Testis (tissue), 3 donors: ENCODE measurements around the gene ARFIP1. TPM values are rescaled to one million over a fixed set of nuclear protein-coding genes. Genes with fewer than 3 reads are reported as not detected.

Experiments
- DNase-seq: peaks from one replicate; pipeline ENCODE4 v3.0.0-alpha.2; 2019
- H3K27ac ChIP-seq, 2 donors: fragments of 200-600 bp; sonication (generic); one replicate each; pipeline ENCODE4 v1.5.1; 2019
- H3K27me3 ChIP-seq: fragments of 200-600 bp; sonication (generic); one replicate; pipeline ENCODE4 v1.5.1; 2019
- H3K36me3 ChIP-seq: fragments of 200-600 bp; sonication (generic); one replicate; pipeline ENCODE4 v1.5.1; 2017; ENCODE audit warnings: low read depth; ENCODE audit errors: missing control alignments
- H3K4me1 ChIP-seq: fragments of 200-600 bp; sonication (generic); one replicate; pipeline ENCODE4 v1.5.1; 2019
- H3K4me3 ChIP-seq, 2 donors: fragments of 200-600 bp; sonication (generic); one replicate each; pipeline ENCODE4 v1.5.1; 2017 to 2019
- H3K9me3 ChIP-seq: fragments of 200-600 bp; sonication (generic); one replicate; pipeline ENCODE4 v1.5.1; 2017
- CTCF ChIP-seq, 3 experiments: fragments of 450-650 bp in 2 of 3; fragments of 200-600 bp in 1 of 3; sonication (generic) in 1 of 3; IDR thresholded peaks; one replicate each; pipeline ENCODE4 v1.5.1; 2016 to 2019; ENCODE audit warnings: antibody characterized with exemption in 3 of 3, mild to moderate bottlenecking in 2 of 3, moderate library complexity in 1 of 3
- POLR2A ChIP-seq: fragments of 450-650 bp; IDR thresholded peaks from one replicate; pipeline ENCODE4 v1.6.1; 2017; ENCODE audit warnings: antibody characterized with exemption, mild to moderate bottlenecking, moderate library complexity
- WGBS, 2 donors: methylation state at CpG; one replicate each; pipeline ENCODE4 v1.1.5; 2018; 5-methylcytosine and 5-hydroxymethylcytosine counted together
- intact Hi-C: fragments of 100-400 bp; cut with DNase I; formaldehyde crosslinking; loops from one replicate; pipeline ENCODE4 v1.15.1; 2023; ENCODE audit warnings: low total_unique reads
- polyA plus RNA-seq: library from polyadenylated mRNA; stranded (reverse); fragments of 350-450 nt; fragmentation: Illumina TruSeq; extraction: RNeasy Lipid Tissue Mini Kit (QIAGEN cat#74804); gene quantifications from one replicate; pipeline ENCODE4 v1.2.3, GENCODE V29; 2014; ENCODE audit warnings: low read depth, low replicate concordance; ENCODE audit not compliant: insufficient read depth
- total RNA-seq, 2 donors: library from RNA; depleted of rRNA; stranded (reverse); fragments of >200 nt; gene quantifications; one replicate each; pipeline ENCODE4 v1.2.3, GENCODE V29; 2016

ARFIP1 gene
- total and polyA plus RNA-seq, 3 donors from 2014 or later, result 22.3 to 37.0 (median 31.7) TPM

DNA sequence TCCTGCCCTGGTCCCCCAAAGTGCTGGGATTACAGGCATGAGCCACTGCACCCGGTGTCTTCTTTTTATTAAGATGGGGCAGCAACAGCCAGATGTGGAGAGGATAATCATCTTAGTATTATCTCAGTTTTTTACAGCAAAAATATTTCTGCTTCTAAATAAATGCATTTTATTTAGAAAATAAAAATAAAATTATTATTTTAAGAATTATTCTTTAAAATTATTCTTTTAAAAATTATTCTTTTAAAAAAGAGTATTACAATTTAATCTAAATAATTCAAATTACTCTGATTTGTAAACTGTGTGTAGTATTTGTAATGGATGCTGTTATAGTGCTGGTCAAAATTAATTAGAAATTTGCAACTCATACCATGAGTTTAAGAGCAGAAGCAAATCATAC is 67.6 kb downstream of the ARFIP1 start:
- Histone ChIP-seq H3K9me3 (no peaks in the 10 kb centered on the region), H3K4me1 (no peaks in the 10 kb centered on the region), H3K27me3 (no peaks in the 10 kb centered on the region), H3K27ac (no peak overlapping the region), H3K36me3 (no peaks in the 10 kb centered on the region), H3K4me3 (no peak overlapping the region)
- TF ChIP-seq CTCF (IDR thresholded peaks at IDR 0.05), result no peak
- TF ChIP-seq POLR2A, result no peak
- no peak for DNase-seq
- intact Hi-C loops, result no loop called here
- WGBS, 2 donors, result 89 to 98% methylated on average over 1 of the region's 1 CpG

DNA sequence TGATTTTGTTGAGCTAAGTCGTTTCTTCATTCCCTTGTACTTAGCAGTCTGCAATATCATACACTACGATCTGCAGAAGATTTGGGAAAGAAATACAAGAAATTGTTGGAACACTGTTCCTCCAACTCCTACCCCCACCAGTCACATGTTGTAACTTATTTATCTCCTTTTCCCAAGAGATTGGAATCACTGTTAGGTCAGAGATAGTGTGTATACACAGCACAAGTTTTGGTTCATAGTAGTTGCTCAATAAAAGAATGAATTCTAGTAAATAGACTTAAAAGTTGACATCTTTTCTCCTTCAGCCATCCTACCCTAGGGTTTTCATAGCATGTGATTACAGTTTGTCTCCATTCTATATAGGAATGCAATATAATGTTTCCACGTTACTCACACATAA is 68.8 kb downstream of the ARFIP1 start:
- intact Hi-C loops, result no loop called here
- Histone ChIP-seq H3K4me3 (no peak overlapping the region), H3K9me3 (no peaks in the 10 kb centered on the region), H3K36me3 (no peaks in the 10 kb centered on the region), H3K4me1 (no peaks in the 10 kb centered on the region), H3K27me3 (no peaks in the 10 kb centered on the region), H3K27ac (no peak overlapping the region)
- WGBS, 2 donors, result 89 to 94% methylated on average over 3 of the region's 3 CpGs
- no peak for DNase-seq
- TF ChIP-seq CTCF (IDR thresholded peaks at IDR 0.05) (no peak), POLR2A (no peak)

GRCh38 chr4:152849350-152849749 is 69.6 kb downstream of the ARFIP1 start:
- no peak for DNase-seq
- Histone ChIP-seq H3K27me3 (no peaks in the 10 kb centered on the region), H3K4me3 (no peak overlapping the region), H3K36me3 (no peaks in the 10 kb centered on the region), H3K9me3 (no peaks in the 10 kb centered on the region), H3K4me1 (no peaks in the 10 kb centered on the region), H3K27ac (no peak overlapping the region)
- intact Hi-C loops, result no loop called here
- TF ChIP-seq POLR2A, result no peak
- TF ChIP-seq CTCF (IDR thresholded peaks at IDR 0.05), result no peak
- WGBS, 2 donors, result 93 to 94% methylated on average over 2 of the region's 2 CpGs

DNA sequence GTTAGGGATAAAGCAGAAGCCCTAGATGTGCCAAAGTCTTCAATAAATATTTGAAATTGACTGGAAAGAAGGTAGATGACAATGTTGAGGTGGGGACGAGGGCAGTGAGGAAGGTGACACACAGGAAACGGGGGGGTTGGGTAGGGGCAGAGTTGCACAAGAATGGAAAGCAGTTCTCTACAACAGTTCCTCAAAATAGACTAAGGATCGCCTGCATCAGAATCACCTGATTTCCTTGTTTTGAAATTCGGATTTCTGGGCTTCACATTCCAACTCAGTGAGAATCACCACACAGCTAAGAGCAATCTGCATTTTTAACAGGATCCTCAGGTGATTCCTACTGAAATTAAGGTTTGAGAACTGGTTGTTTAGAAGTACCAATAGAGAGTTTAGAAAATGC is 70.6 kb downstream of the ARFIP1 start:
- Histone ChIP-seq H3K4me1 (no peaks in the 10 kb centered on the region), H3K27ac (no peak overlapping the region), H3K4me3 (no peak overlapping the region), H3K9me3 (no peaks in the 10 kb centered on the region), H3K27me3 (no peaks in the 10 kb centered on the region), H3K36me3 (no peaks in the 10 kb centered on the region)
- WGBS, 2 donors, result 71 to 75% methylated on average over 4 of the region's 4 CpGs
- intact Hi-C loops, result loop anchor here (10.0 kb wide), 1 partner anchor 264 kb away; no protein-coding TSS in a partner anchor
- no peak for DNase-seq
- TF ChIP-seq CTCF (IDR thresholded peaks at IDR 0.05) (no peak), POLR2A (no peak)

DNA sequence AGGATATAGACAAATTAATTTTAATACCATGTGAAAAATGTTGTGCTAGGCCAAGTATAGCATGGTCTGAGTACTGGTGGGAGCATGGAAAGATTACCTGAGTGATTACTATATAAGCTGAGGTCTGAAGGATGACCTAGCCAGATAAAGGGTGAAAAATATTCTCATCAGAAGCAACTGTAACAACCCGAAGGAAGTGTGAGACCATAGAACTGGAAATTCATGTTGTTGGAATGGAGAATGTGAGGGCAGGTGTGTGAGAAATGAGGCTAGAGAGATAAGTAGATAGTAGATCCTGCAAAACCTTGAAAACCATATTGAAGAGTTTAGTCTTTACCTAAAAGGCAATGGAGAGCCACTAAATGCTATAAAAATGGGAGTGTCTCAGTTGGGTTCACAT is 71.5 kb downstream of the ARFIP1 start:
- Histone ChIP-seq H3K9me3 (no peaks in the 10 kb centered on the region), H3K4me1 (no peaks in the 10 kb centered on the region), H3K4me3 (no peak overlapping the region), H3K27me3 (no peaks in the 10 kb centered on the region), H3K36me3 (no peaks in the 10 kb centered on the region), H3K27ac (no peak overlapping the region)
- intact Hi-C loops, result loop anchor here (10.0 kb wide), 1 partner anchor 264 kb away; no protein-coding TSS in a partner anchor
- DNase-seq, result no peak
- TF ChIP-seq CTCF (IDR thresholded peaks at IDR 0.05) (no peak), POLR2A (no peak)
- WGBS, 2 donors, result 88 to 92% methylated on average over 1 of the region's 1 CpG
